HFF-Myc (cell line): Measurements from ENCODE around the gene TBC1D16.

Experiments used
- DNase-seq: peaks from one replicate; pipeline ENCODE4 v3.0.0-alpha.2; 2011; ENCODE audit warnings: low read depth; ENCODE audit errors: extremely low read depth
- H3K4me3 ChIP-seq: replicated peaks from 2 replicates; pipeline ENCODE4 v1.5.1; 2011; ENCODE audit warnings: low read depth, mild to moderate bottlenecking, control low read depth, low read length
- CTCF ChIP-seq: IDR thresholded peaks from 2 replicates; pipeline ENCODE4 v1.5.1; 2012; ENCODE audit warnings: mild to moderate bottlenecking, low read depth, low read length, control low read depth; ENCODE audit errors: missing control alignments

Gene TBC1D16

GRCh38 chr17:79888811-79889634, 146.6 kb downstream of the TBC1D16 start:
- no peak for TF ChIP-seq CTCF
- no peak overlapping the region for H3K4me3 ChIP-seq
- DNase-seq: no peak

- DNase-seq: no peak
- TF ChIP-seq CTCF: no peak
- no peak overlapping the region for H3K4me3 ChIP-seq
Measured at GRCh38 chr17:79888009-79888540, 147.6 kb downstream of the TBC1D16 start.

- TF ChIP-seq CTCF: no peak
- DNase-seq: no peak
- no peak overlapping the region for H3K4me3 ChIP-seq
Measured at GRCh38 chr17:79887451-79887991, 148.2 kb downstream of the TBC1D16 start.

GRCh38 chr17:79883202-79883601, 152.5 kb downstream of the TBC1D16 start:
- no peak for DNase-seq
- H3K4me3 ChIP-seq: no peak overlapping the region
- no peak for TF ChIP-seq CTCF
